ENCODE measurements around the gene CEP55. TPM values are rescaled to one million over a fixed set of nuclear protein-coding genes. Genes with fewer than 3 reads are reported as not detected.
A peak's percentile ranks its signal among the peaks of the same experiment; 100 is the strongest.

Gene CEP55
- total and polyA plus RNA-seq, 2 donors (not counting 1 experiment from before 2014, with no cell fraction given) = 16.1 to 19.0 TPM

DNA sequence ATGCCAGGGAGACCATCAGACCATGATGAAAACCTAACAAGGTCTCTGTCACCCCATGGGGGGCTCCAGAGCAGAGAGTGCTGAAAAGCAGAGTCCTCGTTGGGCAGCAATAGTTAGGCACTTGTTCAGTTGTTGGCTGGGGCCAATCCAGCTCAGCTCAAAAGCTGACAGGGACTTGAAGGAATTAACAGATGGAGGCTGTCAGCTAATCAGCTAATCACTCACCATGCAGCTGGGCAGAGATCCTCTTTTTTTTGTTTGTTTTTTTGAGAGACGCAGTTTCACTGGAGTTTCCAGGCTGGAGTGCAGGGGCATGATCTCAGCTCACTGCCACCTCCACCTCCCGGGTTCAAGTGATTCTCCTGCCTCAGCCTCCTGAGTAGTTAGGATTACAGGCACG, 18.1 kb downstream of the CEP55 start:
- H3K4me1 ChIP-seq (ENCODE audit: control insufficient read depth, extremely low read depth, insufficient read depth, low read length) = peaks cover 4% of the 10 kb centered on the region
- H3K79me2 ChIP-seq (ENCODE audit: control insufficient read depth, insufficient read depth, low read length) = no peaks in the 10 kb centered on the region
- TF ChIP-seq, protein P1, sequence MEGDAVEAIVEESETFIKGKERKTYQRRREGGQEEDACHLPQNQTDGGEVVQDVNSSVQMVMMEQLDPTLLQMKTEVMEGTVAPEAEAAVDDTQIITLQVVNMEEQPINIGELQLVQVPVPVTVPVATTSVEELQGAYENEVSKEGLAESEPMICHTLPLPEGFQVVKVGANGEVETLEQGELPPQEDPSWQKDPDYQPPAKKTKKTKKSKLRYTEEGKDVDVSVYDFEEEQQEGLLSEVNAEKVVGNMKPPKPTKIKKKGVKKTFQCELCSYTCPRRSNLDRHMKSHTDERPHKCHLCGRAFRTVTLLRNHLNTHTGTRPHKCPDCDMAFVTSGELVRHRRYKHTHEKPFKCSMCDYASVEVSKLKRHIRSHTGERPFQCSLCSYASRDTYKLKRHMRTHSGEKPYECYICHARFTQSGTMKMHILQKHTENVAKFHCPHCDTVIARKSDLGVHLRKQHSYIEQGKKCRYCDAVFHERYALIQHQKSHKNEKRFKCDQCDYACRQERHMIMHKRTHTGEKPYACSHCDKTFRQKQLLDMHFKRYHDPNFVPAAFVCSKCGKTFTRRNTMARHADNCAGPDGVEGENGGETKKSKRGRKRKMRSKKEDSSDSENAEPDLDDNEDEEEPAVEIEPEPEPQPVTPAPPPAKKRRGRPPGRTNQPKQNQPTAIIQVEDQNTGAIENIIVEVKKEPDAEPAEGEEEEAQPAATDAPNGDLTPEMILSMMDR (conservative IDR thresholded peaks at IDR 0.05 in 1 of 2, IDR thresholded peaks at IDR 0.05 in 1 of 2; ENCODE audit: low read depth in 1 of 2, low read length in 2 of 2) = no peak
- no peak for TF ChIP-seq EZH2 (IDR thresholded peaks at IDR 0.05; ENCODE audit: low read length, missing control alignments)
- H2AFZ ChIP-seq (ENCODE audit: low read length) = no peak overlapping the region
- no peaks in the 10 kb centered on the region for H3K9me3 ChIP-seq (ENCODE audit: control insufficient read depth, insufficient read depth, low read depth, low read length)
- H3K36me3 ChIP-seq (ENCODE audit: control insufficient read depth, insufficient read depth, low read length) = peaks cover 2% of the 10 kb centered on the region
- no peak overlapping the region for H3K4me2 ChIP-seq (ENCODE audit: extremely low read depth, insufficient read depth, low read length)
- DNase-seq (ENCODE audit: low read depth in 2 of 2) = peak in 1 of 2 donors; percentile 51
- H3K27ac ChIP-seq (ENCODE audit: insufficient read depth, low read length) = no peak overlapping the region
- no peak overlapping the region for H3K9ac ChIP-seq (ENCODE audit: insufficient read depth, low read length)
- H3K27me3 ChIP-seq (ENCODE audit: control insufficient read depth, insufficient read depth, low read length) = no peaks in the 10 kb centered on the region
- H4K20me1 ChIP-seq (ENCODE audit: control insufficient read depth, extremely low read depth, insufficient read depth, low read length) = no peaks in the 10 kb centered on the region
- H3K4me3 ChIP-seq (replicated peaks in 1 of 4; ENCODE audit: control extremely low read depth in 1 of 4, insufficient read depth in 1 of 4, low read depth in 3 of 4, low read length in 4 of 4) = no peak overlapping the region

DNA sequence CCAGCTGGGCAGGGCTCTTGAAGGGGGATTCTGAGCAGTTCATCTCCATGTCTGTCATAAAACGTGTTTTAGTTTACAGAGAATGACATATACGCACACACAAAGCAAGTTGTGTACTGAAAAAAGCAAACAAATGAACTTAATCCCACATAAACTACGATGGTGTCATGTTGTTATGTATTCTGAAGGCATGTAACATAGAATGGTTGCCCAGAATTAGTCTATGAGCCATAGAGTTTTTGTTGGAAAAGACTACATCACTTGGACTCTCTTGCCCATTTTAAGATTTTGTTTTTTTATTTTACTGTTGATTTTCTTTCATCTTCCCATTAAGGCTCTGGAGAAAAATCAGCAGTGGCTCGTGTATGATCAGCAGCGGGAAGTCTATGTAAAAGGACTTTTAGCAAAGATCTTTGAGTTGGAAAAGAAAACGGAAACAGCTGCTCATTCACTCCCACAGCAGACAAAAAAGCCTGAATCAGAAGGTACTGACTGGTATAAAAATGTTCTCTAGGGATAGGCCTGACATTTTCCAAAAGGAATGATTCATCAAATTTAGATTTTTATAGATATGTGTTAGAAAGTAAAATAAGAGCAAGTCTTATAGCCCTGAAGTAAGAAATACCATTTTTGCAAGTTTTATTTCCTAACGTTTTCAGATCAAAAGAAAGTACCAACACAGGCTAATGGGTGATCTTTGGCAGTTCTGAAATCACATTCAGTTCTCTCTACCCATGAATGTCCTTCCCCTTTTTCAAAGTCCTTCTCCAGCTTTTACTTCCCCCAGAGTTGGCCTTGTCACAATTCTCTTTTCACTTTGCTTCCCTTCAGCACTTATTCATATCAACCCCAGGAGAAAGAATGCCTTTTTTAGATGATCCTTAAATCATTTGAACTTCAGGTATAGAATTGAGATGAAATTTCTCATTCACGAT, 18.9 kb downstream of the CEP55 start:
- Histone ChIP-seq H4K20me1 (ENCODE audit: control insufficient read depth, extremely low read depth, insufficient read depth, low read length) (no peaks in the 10 kb centered on the region), H3K36me3 (ENCODE audit: control insufficient read depth, insufficient read depth, low read length) (peaks cover 5% of the 10 kb centered on the region), H3K4me1 (ENCODE audit: control insufficient read depth, extremely low read depth, insufficient read depth, low read length) (peaks cover 4% of the 10 kb centered on the region), H2AFZ (ENCODE audit: low read length) (no peak overlapping the region), H3K27ac (ENCODE audit: insufficient read depth, low read length) (peak overlapping the region; percentile 48), H3K4me2 (ENCODE audit: extremely low read depth, insufficient read depth, low read length) (peak overlapping the region; percentile 4), H3K27me3 (ENCODE audit: control insufficient read depth, insufficient read depth, low read length) (no peaks in the 10 kb centered on the region), H3K79me2 (ENCODE audit: control insufficient read depth, insufficient read depth, low read length) (no peaks in the 10 kb centered on the region), H3K4me3 (replicated peaks in 1 of 4; ENCODE audit: control extremely low read depth in 1 of 4, insufficient read depth in 1 of 4, low read depth in 3 of 4, low read length in 4 of 4) (no peak overlapping the region), H3K9ac (ENCODE audit: insufficient read depth, low read length) (peak overlapping the region; percentile 32), H3K9me3 (ENCODE audit: control insufficient read depth, insufficient read depth, low read depth, low read length) (no peaks in the 10 kb centered on the region)
- TF ChIP-seq, protein P1 (conservative IDR thresholded peaks at IDR 0.05 in 1 of 2, IDR thresholded peaks at IDR 0.05 in 1 of 2; ENCODE audit: low read depth in 1 of 2, low read length in 2 of 2) = no peak
- TF ChIP-seq EZH2 (IDR thresholded peaks at IDR 0.05; ENCODE audit: low read length, missing control alignments) = no peak
- DNase-seq (ENCODE audit: low read depth in 2 of 2) = peak in 1 of 2 donors; percentile 36

DNA sequence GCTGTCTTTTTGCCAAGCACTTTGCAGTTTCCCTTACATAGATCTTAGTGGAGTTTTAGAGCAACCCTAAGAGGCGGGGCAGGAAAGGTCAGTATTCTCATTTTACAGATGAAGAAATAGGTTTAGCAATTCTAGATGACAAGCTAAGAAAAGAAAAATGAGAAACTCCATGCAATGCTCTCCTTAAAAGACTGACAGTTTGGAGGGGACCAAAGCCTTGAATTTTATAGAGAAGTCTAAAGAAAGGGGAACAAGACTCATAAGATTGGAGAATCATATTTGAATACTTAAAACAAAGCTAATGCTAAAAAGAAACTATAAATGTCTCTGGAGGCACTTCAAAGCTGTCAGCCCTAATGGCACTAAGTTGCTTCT, 19.6 kb downstream of the CEP55 start:
- Histone ChIP-seq H3K79me2 (ENCODE audit: control insufficient read depth, insufficient read depth, low read length) (no peaks in the 10 kb centered on the region), H3K27ac (ENCODE audit: insufficient read depth, low read length) (peak overlapping the region; percentile 48), H3K4me2 (ENCODE audit: extremely low read depth, insufficient read depth, low read length) (no peak overlapping the region), H3K4me3 (replicated peaks in 1 of 4; ENCODE audit: control extremely low read depth in 1 of 4, insufficient read depth in 1 of 4, low read depth in 3 of 4, low read length in 4 of 4) (no peak overlapping the region), H3K9ac (ENCODE audit: insufficient read depth, low read length) (no peak overlapping the region), H3K9me3 (ENCODE audit: control insufficient read depth, insufficient read depth, low read depth, low read length) (no peaks in the 10 kb centered on the region), H3K4me1 (ENCODE audit: control insufficient read depth, extremely low read depth, insufficient read depth, low read length) (peaks cover 4% of the 10 kb centered on the region), H3K27me3 (ENCODE audit: control insufficient read depth, insufficient read depth, low read length) (no peaks in the 10 kb centered on the region), H4K20me1 (ENCODE audit: control insufficient read depth, extremely low read depth, insufficient read depth, low read length) (no peaks in the 10 kb centered on the region), H2AFZ (ENCODE audit: low read length) (no peak overlapping the region), H3K36me3 (ENCODE audit: control insufficient read depth, insufficient read depth, low read length) (peaks cover 5% of the 10 kb centered on the region)
- TF ChIP-seq, protein P1 (conservative IDR thresholded peaks at IDR 0.05 in 1 of 2, IDR thresholded peaks at IDR 0.05 in 1 of 2; ENCODE audit: low read depth in 1 of 2, low read length in 2 of 2) = no peak
- no peak for TF ChIP-seq EZH2 (IDR thresholded peaks at IDR 0.05; ENCODE audit: low read length, missing control alignments)
- peak in 1 of 2 donors; percentile 33 for DNase-seq (ENCODE audit: low read depth in 2 of 2)
